ENCODE measurements around the gene PVALB.

Gene PVALB

GRCh38 chr22:36830601-36831000, 13.8 kb upstream of the PVALB start:
- no peak overlapping the region for H3K27ac ChIP-seq
- no peak for TF ChIP-seq CTCF (IDR thresholded peaks at IDR 0.05)
- no peak for TF ChIP-seq ZFX (IDR thresholded peaks at IDR 0.05; ENCODE audit: borderline replicate concordance)

GRCh38 chr22:36829370-36830002, 12.7 kb upstream of the PVALB start:
- TF ChIP-seq ZFX (IDR thresholded peaks at IDR 0.05; ENCODE audit: borderline replicate concordance) (no peak), CTCF (IDR thresholded peaks at IDR 0.05) (no peak)
- no peak overlapping the region for H3K27ac ChIP-seq

GRCh38 chr22:36828815-36829214, 12.0 kb upstream of the PVALB start:
- no peak overlapping the region for H3K27ac ChIP-seq
- TF ChIP-seq ZFX (IDR thresholded peaks at IDR 0.05; ENCODE audit: borderline replicate concordance): no peak
- TF ChIP-seq CTCF (IDR thresholded peaks at IDR 0.05): no peak

- no peak overlapping the region for H3K27ac ChIP-seq
Measured at GRCh38 chr22:36826262-36826661, 9.4 kb upstream of the PVALB start.

GRCh38 chr22:36824655-36825054, 7.8 kb upstream of the PVALB start:
- no peak for TF ChIP-seq CTCF (IDR thresholded peaks at IDR 0.05)
- no peak for TF ChIP-seq ZFX (IDR thresholded peaks at IDR 0.05; ENCODE audit: borderline replicate concordance)

More at GRCh38 chr22:36826262-36826661, 9.4 kb upstream of the PVALB start:
- TF ChIP-seq CTCF (IDR thresholded peaks at IDR 0.05): no peak
- no peak for TF ChIP-seq ZFX (IDR thresholded peaks at IDR 0.05; ENCODE audit: borderline replicate concordance)

GRCh38 chr22:36823186-36823839, 6.5 kb upstream of the PVALB start:
- no peak for TF ChIP-seq ZFX (IDR thresholded peaks at IDR 0.05; ENCODE audit: borderline replicate concordance)
- no peak for TF ChIP-seq CTCF (IDR thresholded peaks at IDR 0.05)
- no peak overlapping the region for H3K27ac ChIP-seq

More at GRCh38 chr22:36824655-36825054, 7.8 kb upstream of the PVALB start:
- H3K27ac ChIP-seq: no peak overlapping the region

- TF ChIP-seq CTCF (IDR thresholded peaks at IDR 0.05) (no peak), ZFX (IDR thresholded peaks at IDR 0.05; ENCODE audit: borderline replicate concordance) (no peak)
- no peak overlapping the region for H3K27ac ChIP-seq
Measured at GRCh38 chr22:36822581-36822980, 5.7 kb upstream of the PVALB start.

Measured in 22Rv1 (cell line).